GM18508 (cell line): Measurements from ENCODE around the gene CENPU.
"Not testable (repeated sequence)": the region's sequence is repeated elsewhere in the genome, so short reads cannot be mapped to it uniquely, and the experiment has no call there.

Source experiments
- ATAC-seq: cut with Tn5 transposase; IDR thresholded peaks from one replicate; pipeline ENCODE4 v1.9.1; 2021; ENCODE audit warnings: moderate number of reproducible peaks; ENCODE audit not compliant: insufficient read depth, unreplicated experiment

Gene CENPU

DNA sequence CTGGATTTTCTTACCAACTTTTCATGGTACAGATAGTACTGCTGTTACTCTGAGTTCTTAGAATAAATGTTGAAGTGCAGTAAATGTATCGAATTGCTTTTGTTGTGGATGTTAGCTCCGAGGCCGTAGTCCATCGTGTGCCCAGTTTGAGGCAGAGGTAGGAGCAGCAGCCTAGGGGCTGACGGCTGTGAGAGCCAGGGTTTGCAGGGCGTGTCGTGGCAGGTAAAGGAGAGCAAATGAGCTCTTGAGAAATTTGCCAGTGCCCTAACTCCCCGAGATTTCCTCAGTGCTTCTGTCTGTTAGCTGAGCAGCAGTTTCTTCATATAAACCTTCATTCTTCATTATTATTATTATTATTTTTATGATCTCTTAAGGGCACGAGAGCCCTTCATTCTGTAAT lies 62.8 kb downstream of the CENPU start:
- ATAC-seq = no peak

DNA sequence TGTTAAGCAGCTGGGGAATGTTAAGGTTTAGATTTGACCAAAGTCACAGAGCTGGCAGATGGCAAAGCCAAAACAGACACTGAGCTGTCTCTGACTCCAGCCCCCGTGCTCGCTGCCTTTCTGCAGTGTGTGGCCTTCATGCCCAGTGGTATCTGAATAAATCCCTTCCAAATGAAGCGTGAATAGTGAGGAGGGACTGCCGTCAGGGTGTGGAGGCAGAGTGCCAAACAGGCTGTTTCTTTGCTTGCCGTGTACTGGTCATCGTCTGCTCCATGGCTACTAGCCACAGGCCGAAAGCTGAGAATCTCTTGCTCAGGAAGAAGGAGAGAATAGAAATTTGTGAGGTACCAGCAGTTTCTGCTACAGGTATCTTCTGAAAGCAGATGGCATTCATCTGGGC lies 64.6 kb downstream of the CENPU start:
- ATAC-seq = no peak

DNA sequence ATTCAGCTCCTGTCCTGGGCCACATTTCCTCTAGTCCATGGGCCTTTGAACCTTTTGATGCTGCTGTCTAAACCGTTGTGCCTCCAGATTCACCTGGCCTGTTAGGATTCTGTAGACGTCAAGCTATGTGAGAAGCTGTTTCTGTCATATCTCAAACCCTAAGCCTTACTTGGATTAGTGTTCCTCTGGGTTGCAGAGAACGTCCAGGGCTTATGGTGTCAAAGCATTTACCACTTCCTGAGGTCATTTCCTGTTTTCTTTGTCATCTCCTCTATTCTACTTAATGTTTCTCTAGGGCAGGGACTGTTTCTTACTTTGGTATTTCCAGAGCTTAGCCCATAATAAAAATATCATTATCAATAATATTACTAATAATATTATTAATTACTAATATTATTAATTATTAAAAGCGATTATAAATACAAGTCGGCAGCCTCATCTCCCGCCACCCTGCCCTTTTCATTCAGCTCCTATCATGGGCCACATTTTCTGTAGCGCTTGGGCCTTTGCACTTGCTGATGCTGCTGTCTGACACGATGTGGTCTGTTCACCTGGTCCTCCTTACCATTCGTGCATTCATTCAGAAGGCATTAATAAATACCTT lies 65.3 kb downstream of the CENPU start:
- no peak for ATAC-seq

DNA sequence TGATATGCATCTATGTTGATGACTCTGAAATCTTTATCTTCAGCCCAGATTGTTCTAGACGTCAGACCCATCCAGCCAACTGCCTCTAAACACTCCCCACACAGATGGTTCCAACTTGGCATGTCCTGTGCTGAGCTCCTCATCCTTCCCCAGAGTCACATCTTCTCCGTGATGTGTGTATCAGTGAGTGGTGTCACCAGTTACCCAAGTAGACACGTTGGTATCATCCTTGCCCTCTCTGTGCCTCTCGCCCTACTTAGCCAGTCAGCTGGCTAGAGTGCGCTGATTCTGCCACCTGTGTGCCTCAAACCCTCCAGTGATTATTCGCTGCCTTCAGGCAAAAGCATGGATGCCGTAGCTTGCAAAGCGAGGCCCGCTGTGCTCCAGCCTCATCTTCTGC lies 65.8 kb downstream of the CENPU start:
- ATAC-seq = no peak

DNA sequence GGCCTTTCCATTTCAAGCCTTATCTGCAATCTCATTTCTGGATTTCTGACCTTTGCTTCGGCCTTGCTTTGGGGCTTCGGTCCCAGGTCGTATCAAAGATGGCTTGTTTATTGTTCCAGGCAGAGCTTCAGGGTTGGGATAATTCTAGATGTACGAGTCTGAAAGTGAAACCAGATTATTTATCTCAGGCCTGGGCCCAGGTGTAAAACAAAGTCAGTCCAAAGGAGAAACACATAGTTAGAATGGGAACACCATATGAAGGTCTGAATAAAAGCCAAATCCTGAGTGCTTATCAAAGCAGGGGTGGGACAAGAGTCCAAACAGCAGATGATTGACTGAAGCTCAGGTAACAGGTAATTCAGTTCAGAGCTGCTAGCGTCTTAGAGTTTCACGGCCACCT lies 67.2 kb downstream of the CENPU start:
- ATAC-seq = no peak

DNA sequence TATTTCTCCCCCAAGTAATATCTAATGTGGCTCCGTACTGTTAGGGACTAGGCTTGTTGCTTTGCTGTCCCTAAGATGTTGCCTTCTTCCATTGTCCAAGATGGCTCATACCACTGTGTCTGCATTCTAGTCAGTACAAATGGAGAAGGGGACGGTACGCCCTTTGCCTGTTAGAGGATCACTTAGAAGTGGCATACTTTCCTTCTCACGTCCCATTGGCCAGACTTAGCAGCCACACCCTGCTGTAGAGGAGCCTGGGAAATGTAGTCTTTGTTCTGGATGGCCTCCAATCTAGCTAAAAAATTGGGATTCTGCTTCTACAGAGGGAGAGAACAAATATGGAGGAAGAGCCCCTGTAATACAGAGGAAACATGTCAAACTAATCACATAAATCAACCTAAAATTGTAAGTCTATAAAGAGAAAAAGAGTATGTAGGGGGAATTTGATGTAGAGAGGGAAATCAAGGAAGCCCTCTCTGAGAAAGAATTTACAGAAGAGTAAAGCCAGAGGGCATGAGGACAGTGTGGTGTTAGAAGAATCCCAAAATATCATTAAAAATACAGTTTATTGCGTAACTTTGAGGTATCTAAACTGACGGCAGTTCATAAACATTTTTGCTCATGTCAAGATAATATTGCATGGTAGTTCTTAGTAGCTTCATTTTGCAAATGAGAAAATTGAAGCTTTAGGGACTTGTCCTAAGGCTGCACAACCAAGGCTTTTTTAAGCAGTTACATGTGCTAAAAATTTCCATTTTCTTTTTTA lies 69.3 kb downstream of the CENPU start:
- no peak for ATAC-seq

DNA sequence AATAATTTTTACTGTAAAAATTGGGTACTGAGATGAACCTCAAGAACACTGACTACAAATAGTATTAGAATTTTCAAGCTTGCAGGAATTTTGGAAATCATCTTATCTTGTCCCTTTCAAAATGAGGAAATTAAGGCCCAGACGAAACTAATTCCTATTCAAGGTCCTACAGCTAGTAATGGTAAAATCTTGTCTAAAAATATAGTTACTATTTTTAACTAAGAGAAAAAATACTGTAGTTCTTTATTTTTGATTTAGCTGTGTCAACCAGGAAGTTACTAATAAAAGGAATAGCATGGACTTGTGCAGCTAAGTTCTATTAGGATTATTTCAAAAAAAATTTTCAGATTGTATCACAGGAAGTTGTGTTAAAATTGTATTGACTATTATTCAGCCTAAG lies 71.7 kb downstream of the CENPU start:
- no peak for ATAC-seq

DNA sequence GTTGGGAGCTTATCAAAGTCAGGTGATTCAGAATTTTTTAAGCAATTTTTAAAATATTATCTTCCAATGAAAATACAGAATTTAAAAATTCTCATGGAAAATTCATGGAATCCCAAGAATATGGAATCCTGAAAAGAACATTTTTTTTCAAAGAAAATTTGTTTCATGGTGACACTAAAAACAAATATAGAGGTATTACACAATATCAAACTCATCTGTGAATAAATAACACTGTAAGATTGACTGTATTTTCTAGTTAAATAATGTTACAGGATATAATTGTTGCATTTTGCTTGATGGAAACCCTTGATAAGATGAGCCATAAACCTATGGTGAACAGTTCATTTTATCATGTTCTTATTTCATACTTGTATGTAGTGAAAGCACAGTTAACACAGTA lies 72.9 kb downstream of the CENPU start:
- ATAC-seq = no peak

DNA sequence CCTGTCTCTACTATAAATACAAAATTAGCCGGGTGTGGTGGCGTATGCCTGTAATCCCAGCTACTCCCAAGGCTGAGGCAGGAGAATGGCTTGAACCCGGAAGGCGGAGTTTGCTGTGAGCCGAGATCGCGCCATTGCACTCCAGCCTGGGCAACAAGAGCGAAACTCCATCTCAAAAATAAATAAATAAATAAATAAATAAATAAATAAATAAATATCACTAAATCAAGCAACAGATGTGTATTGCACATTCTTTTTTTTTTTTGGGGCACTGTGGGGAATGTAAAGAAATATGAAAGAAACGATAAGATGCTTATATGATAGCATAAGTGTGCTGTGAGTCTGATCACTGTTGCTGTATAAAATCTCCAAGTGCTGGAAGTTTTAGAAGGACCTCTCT lies 76.1 kb downstream of the CENPU start:
- ATAC-seq = not testable (repeated sequence)

DNA sequence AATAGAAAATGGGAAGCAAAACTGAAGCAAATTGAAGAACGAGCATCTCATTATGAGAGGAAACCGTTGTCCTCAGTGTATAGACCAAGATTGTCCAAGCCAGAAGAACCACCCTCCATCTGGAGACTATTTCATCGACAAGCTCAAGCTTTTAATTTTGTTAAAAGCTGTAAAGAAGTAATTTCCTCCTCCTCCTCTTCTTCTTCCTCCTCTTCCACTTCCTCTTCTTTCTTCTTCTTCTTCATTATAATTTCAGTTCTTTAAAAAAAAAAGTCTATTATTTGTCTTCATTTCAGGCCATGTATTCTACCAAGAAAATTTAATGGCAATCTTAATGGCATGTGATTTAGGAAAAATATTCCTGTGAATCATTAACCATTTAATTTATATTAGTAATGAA lies 76.8 kb downstream of the CENPU start:
- ATAC-seq = no peak

DNA sequence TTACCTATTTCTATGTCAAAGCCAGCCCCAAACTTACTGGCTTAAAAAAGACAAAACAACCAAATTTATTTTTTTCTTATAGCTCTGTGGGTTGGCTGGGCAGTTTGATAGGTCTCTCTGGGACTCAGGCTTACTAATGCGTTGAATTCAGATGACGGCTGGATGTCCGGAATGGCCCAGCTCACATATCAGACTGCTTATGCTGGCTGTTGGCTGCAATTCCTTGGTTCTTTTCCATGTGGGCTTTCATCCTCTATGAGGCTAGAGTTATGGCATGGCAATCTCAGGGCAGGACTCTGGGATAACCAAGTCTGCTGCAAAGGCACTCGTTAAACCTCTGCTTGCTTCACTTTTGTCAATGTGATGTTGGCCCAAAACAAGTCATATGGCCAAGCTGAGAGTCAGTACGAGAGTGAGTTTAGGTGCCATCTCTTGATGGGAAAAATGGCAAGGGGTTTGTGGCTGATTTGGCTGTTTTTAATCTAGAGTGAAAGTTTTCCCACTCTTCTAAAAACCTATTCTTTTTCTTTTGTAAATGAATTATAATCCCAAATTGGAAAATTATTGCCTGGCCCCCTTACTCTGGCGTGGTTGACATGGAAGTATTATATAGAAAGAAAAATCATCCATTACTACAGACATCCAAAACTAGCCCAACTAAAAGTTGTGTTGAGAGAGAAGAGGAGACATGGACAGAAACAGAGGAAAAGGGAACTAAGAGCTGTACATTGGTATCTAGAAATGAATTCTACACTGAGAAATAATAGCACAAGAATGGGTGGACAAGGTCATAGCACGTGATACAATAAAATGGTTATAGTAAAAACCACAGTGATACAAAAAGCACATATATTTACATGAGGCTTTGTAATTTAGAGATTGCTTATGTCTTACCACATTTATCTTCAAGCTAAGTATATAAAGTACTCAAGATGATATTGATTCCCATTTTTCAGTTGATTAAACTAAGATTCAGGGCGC lies 77.7 kb downstream of the CENPU start:
- no peak for ATAC-seq

DNA sequence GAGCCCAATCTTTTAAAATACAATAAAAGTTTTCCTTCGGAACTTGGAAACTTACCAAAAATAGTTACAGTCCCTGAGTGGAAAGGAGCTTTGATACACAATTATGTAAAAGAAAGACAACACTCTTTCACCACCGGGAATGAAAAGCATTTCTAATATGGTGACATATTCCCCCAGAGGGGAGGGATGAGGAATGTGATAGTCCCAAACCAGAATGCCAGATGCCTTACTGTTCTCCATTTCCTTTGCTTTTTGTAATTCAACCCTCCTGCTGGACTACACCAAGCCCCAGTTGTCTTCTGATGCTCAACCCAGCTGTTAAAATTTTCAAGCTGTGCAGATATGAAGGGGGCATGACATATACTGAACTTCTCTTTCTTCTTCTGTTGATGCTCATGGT lies 80.2 kb downstream of the CENPU start:
- no peak for ATAC-seq

DNA sequence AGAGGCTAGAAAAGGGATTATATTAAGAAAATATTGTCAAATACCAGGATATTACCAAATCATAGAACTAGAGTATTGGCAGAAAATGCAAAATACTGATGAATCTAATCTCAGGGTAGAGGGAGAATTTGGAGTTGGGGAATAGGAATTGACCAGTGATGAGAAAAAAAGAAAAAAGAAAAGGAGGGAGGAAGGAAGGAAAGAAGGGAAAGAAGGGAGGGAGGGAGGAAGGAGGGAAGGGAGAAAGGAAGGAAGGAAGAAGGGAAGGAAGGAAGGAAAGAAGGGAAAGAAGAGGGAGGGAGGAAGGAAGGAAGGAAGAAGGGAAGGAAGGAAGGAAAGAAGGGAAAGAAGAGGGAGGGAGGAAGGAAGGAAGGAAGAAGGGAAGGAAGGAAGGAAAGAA lies 81.2 kb downstream of the CENPU start:
- not testable (repeated sequence) for ATAC-seq

DNA sequence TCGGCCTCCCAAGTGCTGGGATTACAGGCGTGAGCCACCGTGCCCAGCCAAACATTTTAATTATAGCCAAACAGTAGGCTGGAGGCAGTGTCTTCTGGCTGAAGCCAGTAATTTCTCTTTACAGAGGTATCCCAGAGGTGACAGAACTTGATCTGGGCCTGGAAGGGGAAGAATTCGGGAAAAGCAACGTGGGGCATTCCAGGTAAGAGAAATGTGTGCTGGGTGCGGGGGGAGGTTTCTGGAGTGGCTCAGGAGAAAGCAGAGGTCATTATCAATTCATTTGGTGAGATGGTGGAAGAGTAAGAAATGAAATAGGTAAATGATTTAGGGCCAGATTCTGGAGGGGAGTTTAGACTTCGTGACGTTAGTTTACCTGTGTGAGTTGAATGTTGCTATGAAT lies 82.0 kb downstream of the CENPU start:
- ATAC-seq = no peak

DNA sequence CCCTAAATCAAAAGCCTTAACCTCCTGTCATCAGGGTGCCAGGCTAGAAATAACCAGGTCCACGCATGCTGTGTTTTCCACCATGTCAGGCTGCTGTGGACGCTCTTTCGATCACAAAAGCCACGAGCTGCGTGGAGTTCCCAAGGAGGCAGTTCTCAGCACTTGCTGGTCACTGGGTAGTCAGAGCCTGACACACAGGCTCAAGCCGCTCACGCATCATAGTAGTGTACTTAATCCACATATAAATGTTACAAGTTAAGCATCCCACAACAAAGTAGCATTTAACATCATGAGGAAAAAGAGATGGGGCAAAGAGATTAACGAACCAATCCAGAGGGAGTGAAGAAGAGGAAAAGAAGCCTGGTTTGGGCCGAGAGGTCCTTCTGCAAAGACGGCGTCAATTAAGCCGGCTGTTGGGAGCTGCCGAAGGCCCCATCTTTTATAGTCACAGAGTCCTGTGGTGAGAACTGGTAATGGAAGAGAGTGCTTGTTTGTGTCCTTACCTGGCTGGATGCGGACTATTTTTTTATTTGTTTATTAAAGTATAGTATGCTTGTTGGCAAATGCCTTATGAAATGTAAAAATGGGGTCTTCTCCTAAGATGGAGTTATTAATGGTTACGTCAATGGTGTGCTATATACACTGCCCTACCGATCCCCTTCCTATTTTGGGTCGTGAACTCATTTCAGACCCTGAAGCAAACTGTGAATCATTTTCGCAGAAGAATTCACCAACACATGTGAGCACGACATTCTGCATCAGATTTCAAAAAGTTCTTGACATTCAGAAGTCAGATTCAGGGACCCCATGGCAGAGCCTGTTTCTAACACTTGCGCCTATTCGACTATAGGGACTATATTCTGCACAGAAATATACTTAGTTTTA lies 83.7 kb downstream of the CENPU start:
- ATAC-seq = peak; percentile 8

DNA sequence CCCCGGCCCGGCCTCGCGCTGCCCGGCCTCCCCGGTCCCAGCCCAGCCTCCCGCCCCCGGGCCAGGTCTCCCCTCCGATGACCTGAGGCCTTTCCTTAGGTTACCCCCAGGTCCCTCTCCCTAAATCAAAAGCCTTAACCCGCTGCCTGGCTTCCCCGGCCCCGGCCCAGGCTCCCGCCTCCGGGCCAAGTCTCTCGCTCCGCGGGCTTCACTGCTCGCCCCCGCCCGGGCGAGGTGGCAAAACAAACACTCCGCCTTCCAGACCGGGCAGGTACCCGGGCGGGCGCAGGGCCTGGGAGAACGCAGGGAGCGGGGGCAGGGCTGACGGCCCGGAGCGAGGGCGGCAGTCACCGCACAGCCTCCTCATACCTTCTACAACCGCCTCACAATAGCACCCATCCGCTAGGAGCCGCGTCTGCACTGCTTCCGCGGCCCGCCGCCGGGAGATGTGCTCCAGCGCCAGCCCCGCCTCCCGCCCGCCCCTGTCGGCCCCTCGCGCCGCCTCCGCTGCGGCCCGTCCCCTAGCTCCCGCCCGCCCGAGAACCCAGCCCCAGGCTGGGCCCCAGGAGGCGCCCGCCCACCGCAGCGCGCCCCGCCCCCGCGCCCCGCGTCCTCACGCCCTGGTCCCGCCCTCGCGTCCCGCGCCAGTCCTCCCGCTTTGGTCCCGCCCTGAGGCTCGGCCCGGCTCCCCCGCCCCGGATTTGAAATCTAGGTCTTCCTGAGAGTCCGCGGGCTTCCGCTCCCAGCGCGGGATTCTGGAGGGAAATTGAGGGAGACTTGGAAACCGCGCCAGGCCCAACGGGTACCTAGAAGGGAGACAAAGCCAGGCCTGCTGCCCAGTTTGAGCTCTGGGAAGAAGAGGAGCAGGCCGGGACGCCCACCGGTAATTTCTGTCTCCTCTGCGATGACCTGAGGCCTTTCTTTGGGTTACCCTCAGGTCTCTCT lies 84.6 kb downstream of the CENPU start, which contains the start of the genes CASP3 and PRIMPOL:
Gene CASP3, minus strand, starts transcription at position 422 of the 945 bp plus-strand sequence. CDS start 10,994 bp downstream, outside the sequence.
Gene PRIMPOL, plus strand, starts transcription at position 713 of the 945 bp plus-strand sequence. CDS start 7,403 bp downstream, outside the sequence.
- peak; percentile 65 for ATAC-seq

DNA sequence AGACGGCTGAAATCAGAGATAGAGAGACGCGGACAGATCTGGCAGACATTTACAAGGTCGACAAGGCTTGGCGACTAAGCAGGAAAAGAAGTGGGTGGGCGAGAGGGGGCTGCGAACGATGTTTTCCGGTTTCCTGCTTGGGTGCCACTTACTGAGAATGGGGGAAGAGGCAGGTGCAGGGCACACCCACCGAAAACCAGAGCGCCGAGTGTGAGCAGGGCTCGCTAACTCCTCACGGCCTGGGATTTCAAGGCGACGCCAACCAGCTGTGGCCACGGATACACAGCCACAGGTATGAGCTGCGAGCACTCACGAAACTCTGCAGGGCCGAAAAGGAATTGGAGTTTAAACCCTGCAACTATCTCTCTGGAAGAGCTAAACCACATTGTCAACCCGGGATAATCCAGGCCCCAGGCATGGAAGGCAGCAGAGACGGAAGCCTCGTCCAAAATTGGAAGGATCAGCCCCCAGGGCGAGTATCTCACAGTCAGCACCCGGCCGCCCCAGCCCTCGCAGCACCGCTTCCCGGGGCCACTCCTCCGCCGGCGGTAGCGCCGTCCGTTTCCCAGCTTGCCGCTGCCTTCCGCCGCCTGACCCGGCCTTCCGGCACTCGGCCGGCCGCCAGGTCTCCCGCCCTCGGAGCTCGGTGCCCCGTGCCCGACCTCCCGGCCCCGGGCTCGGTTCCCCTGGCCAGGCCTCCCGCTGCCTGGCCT lies 85.4 kb downstream of the CENPU start:
- ATAC-seq = no peak

DNA sequence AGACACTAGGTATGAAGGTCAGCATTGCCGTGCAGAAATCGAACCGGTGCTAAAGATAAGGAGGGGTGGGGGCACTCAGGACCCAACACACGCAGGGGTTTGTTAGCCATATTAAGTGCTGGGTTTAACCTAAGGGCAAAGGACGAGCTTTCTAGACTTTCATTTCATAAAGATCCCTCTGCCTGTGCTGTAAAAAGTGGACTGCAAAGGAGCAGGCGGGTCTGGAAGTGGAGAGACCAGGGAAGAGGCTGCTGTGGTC lies 85.9 kb downstream of the CENPU start:
- ATAC-seq = no peak
